Renal cortex interstitium (tissue), 11 donors: Measurements from ENCODE around the gene YBEY. TPM values are rescaled to one million over a fixed set of nuclear protein-coding genes. Genes with fewer than 3 reads are reported as not detected.
"Not testable (repeated sequence)": the region's sequence is repeated elsewhere in the genome, so short reads cannot be mapped to it uniquely, and the experiment has no call there.

ENCODE experiments used
- DNase-seq, 11 donors: peaks; one replicate each; pipeline ENCODE4 v3.0.0-alpha.2; 2013; ENCODE audit warnings: low read depth in 9 of 11, low spot score in 4 of 11; ENCODE audit errors: extremely low read depth in 1 of 11
- polyA plus RNA-seq, 3 donors: library from polyadenylated mRNA; unstranded; fragments of 120-200 nt; gene quantifications; one replicate each; pipeline ENCODE4 v1.2.1, GENCODE V29; 2013; ENCODE audit not compliant: insufficient read length in 3 of 3

YBEY gene
- polyA plus RNA-seq, 3 donors: 19.3 to 25.4 (median 24.0) TPM

- no peak for DNase-seq
Observed at GRCh38 chr21:46294647-46295176, 8.6 kb downstream of the YBEY start.

GRCh38 chr21:46295177-46295770, 9.1 kb downstream of the YBEY start:
- DNase-seq: no peak

- DNase-seq: peak in 10 of 11 donors; percentile 45 to 79 (median 62)
Observed at GRCh38 chr21:46295996-46296752, 10.0 kb downstream of the YBEY start.

GRCh38 chr21:46297338-46298271, 11.5 kb downstream of the YBEY start:
- no peak for DNase-seq

- DNase-seq: no peak
Observed at GRCh38 chr21:46299167-46299566, 13.0 kb downstream of the YBEY start.

GRCh38 chr21:46301759-46302158, 15.6 kb downstream of the YBEY start:
- DNase-seq: no peak

GRCh38 chr21:46304437-46304836, 18.3 kb downstream of the YBEY start:
- DNase-seq: no peak

GRCh38 chr21:46304955-46305354, 18.8 kb downstream of the YBEY start:
- no peak for DNase-seq

- DNase-seq: no peak
Observed at GRCh38 chr21:46307625-46308024, 21.5 kb downstream of the YBEY start.

GRCh38 chr21:46308431-46308830, 22.3 kb downstream of the YBEY start:
- no peak for DNase-seq

- DNase-seq: not testable (repeated sequence)
Observed at GRCh38 chr21:46310260-46310659, 24.1 kb downstream of the YBEY start.

- no peak for DNase-seq
Observed at GRCh38 chr21:46311568-46311967, 25.4 kb downstream of the YBEY start.

- DNase-seq: no peak
Observed at GRCh38 chr21:46312949-46313348, 26.8 kb downstream of the YBEY start.

- DNase-seq: no peak
Observed at GRCh38 chr21:46314441-46315020, 28.4 kb downstream of the YBEY start.

GRCh38 chr21:46316708-46317324, 30.7 kb downstream of the YBEY start:
- no peak for DNase-seq

GRCh38 chr21:46317710-46318463, 31.7 kb downstream of the YBEY start:
- no peak for DNase-seq

- no peak for DNase-seq
Observed at GRCh38 chr21:46318464-46318845, 32.3 kb downstream of the YBEY start.

GRCh38 chr21:46319186-46319585, 33.0 kb downstream of the YBEY start:
- DNase-seq: no peak
